ENCODE measurements around the gene ROR2.
"Not testable (repeated sequence)": the region's sequence is repeated elsewhere in the genome, so short reads cannot be mapped to it uniquely, and the experiment has no call there.

ROR2 gene

DNA sequence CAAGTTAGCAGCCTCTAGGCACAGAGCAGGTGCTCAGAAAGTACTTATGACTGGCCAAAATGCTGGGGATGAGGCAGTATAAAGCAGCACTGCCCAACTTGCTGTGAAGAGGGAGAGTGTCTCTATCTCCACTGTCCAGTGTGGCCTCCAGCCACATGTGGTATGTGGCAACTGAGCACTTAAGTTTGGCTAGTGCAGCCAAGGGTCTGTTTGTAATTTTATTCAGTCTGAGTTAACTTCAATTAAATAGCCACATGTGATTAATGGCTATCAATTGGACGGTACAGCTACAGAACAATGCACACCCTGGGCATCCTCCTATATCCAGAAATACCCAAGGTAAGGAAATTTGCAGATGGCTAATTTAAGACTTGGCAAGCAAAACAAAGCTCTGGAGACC is 26.9 kb downstream of the ROR2 start:
- no peak for DNase-seq

DNA sequence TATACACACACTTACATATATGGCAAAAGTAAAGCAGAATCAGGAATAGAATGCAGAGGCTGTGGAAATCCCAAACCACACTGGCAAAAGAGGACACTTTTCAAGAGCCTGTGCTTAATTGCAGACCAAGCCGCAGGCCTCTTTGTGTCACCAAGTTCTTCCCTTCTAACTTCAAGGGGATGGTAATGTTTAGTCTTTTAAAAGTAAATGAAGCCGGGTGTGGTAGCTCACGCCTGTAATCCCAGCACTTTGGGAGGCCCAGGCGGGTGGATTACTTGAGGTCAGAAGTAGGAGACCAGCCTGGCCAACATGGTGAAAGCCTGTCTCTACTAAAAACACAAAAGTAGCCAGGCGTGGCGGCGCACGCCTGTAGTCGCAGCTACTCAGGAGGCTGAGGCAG is 28.7 kb downstream of the ROR2 start:
- no peak for DNase-seq

DNA sequence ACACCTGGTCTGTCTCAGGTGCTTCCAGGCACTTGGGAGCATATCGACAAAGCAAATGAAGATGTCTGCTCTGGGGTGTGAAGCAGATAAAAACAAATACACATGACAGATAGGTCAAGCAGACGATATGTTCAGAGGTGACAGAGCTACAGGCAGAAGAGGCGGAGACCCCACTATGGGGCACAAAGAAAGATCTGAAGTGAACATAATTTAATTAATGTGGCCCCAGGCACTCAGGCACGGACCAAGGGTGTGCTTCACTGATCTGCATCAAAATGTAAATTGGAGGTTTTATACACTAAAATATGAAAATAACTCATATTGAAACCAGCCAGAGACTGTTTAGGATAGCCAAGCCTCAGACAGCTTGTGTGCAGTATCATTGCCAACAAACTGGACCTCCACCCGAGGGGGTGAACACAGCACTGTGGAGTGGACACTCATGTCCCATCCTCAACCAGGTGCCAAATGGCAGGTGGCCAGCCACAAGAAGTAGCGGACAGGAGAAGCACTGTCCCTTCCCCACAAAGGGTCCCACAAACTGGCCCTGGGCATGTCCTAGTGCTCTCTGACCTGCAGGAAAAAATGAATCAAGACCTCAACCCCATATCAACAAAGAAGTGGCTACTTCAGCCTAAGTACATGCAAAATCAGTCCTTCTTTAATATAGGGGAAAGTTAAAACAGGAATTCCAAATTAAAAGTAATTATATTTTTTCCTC is 29.2 kb downstream of the ROR2 start:
- DNase-seq: no peak

DNA sequence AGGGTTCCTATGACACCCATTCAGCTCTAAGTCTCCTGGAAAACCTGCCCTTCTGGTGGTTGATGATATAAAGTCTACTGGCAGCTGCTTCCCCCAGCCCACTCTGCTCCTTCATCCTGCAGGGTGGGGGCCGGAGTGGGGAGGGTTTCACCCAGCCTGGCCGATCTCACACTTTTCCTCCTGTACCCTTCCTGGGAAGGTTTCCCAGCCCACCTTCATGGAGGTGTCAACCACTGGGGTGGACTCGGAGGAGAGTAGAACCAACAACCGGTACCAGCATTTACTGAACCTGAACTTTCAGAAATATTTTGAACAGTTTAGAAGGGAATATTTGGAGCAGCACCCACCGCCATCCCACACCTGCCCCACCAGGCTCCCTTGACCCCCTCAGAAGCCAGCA is 30.4 kb downstream of the ROR2 start:
- no peak for DNase-seq

DNA sequence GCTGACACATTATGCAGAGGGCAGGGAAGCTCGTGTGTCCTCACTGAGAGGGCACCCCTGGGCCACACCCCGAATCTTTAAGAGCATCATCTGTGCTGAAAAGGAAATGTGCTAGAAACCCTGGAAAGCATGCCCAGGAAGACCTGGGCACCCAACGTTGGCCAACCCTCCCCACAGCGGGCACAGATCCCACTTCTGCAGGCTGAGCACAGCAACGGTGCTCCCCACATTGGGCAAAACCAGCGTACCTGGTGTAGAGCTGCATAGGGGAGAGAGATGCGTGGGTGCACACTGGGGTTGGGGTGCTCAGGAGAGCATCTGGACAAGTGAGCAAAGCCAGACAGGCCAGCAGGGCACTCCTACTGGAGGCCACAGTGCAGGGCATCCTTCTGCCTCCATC is 32.6 kb downstream of the ROR2 start:
- no peak for DNase-seq

DNA sequence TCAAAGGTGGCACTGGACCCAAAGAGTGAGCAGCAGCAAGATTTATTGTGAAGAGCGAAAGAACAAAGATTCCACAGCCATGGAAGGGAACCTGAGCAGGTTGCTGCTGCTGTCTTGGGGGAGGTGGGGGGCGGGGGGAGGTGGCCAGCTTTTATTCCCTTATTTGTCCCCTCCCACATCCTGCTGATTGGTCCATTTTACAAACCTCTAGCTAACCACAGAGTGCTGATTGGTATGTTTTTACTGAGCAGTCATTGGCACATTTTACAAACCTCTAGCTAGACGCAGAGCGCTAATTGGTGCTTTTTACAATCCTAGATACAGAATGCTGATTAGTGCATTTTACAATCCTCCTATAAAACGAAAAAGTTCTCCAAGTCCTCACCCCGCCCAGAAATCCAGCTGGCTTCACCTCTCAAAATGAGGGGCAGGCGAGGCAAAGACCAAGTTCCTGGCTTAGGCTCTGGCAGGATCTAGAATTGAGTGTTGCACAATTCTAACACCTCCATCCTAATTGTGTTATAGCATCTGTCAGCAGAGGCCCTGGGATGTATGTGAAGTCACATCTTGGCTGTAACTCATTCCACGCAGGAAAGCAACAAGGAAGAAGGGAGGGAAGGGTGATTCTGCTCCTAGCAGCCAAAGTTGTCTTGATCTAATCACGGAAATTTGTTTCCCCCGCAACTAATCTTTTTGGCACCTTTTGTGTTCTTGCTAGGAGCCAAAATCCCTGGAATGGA is 34.3 kb downstream of the ROR2 start:
- no peak for DNase-seq

DNA sequence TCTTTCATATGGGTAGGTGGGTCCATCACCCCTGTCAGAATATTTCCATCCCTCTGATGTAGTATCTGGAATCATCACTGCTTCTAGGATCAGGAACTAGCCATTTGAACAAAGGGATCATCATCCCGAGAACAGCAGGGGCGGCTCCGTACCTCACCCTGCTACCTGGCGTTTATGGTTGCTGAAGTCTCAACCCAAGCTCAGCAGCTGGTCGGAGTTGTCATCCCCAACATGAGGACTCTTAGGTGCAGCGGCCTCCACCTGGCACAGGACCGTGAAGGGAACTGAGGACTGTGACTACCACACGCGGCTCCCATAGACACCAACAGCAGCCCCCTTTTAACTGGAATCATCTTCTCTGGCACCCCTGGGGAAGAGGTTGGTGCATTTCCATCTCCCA is 35.1 kb downstream of the ROR2 start:
- DNase-seq: no peak

DNA sequence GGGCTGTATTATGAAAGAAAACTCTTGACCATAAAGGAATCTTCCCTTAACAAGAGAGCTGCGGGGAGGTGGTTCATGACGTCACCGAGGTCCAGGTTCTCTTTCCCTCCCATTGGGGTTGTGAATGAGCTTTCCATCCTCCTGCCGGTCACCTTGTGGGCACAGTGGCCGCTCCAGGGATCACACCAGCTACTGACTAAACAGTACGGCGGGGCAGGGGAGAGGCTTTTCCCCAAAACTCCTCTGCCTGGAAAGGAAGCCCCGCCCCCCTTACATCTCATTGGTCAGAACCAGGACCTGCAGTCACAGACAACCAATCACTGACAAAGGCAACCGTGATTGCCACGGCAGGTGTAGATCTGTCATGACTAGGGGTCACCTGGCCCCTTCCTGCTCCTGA is 35.6 kb downstream of the ROR2 start:
- DNase-seq: no peak

DNA sequence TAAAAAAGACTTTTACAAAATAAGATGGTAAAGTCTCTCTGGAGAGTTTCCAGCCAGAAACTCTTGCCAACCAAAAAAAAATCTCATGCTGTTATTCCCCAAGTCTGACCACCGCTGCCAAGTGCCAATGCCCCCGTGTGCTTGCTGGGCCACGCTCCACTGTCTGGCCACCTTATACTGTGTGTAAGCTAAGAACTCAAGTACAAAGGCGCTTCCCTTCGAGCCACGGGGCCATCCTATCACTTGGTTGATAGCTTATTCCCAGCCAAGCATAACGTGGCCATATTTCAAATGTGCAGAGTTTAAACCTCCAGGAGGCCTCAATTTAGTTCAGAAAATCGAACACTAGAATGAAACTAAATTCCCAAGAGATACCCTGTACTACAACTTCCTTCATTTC is 36.0 kb downstream of the ROR2 start:
- DNase-seq: no peak

DNA sequence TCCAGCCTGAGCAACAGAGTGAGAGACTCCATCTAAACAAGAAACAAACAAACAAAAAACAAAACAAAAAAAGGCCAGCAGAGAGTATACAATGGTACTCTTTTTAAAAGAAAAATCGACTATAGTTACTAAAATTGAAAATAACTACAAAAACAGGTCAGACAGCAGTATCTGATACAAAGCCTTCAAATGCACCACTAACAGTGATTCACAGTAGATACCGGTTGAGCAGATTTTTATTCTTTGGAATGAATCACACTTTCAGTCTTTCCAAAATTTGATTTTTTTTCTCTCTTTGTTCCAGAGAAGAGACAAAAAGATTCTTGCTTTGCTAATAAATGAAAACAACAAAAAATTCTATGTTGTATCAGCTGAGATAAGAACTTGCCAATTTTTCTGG is 36.9 kb downstream of the ROR2 start:
- no peak for DNase-seq

DNA sequence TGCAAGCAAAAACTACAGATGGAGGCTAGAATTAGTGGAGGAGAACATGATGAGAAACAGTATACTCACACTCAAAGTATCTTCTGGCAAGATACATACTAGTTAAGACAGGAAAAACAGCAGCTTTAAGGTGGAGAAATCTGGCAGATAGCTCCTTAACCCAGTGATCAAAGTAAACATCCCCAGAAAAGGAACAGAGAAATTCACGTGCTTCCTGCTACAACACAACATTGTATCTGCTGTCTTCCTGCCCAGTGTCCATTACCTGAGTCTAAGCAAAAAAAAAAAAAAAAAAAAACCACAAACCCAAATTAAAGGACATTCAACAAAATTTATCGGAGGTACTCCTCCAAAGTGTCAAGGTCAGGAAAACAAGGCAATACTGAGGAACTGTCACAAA is 38.4 kb downstream of the ROR2 start:
- DNase-seq: no peak

DNA sequence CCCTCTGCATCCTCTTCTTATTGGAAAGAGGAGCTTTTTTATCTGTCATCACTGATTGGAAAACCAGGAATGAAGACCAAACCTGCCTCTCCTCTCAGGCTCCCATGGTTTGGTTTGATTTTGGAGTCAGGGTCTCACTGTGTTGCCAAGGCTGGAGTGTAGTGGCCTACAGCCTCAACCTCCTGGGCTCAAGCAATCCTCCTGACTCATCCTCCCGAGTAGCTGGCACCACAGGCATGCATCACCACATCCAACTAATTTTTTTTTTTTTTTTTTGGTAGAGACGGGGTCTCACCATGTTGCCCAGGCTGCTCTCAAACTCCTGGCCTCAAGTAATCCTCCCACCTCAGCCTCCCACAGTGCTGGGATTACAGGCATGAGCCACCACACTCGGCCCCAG is 40.8 kb downstream of the ROR2 start:
- DNase-seq: not testable (repeated sequence)

DNA sequence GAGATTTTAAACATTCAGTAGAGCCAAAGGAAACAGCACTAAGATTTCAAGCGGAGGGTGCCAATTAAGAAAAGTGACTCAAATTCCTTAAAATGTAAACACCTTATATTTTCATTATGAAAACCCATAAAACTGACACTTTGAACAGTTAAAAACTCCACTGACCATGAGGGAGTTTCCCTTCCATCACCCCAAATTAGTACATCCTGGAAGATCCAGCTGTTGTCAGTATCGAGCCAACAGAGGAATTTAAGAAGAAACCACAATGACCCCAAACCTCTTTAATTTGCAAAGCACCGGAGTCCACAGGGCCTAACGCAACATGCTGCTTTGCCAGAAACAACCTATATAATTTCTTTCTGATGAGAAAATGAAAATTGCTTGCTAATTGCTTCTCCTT is 41.3 kb downstream of the ROR2 start:
- DNase-seq: no peak

DNA sequence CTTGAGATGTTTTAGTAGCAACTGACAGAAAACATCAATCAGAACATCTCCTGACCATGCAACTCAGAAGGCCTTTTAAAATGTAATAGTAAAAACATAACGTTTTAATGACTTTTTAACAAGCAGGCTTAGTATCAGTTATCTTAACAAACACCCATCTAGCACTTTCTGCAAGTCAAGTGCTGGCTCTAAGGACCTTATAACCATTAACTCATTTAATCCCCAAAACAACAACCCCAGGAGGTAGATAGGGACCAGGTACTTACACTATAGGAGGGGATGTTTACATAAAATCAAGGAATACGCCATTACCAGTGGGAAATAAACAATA is 41.8 kb downstream of the ROR2 start:
- DNase-seq: no peak

DNA sequence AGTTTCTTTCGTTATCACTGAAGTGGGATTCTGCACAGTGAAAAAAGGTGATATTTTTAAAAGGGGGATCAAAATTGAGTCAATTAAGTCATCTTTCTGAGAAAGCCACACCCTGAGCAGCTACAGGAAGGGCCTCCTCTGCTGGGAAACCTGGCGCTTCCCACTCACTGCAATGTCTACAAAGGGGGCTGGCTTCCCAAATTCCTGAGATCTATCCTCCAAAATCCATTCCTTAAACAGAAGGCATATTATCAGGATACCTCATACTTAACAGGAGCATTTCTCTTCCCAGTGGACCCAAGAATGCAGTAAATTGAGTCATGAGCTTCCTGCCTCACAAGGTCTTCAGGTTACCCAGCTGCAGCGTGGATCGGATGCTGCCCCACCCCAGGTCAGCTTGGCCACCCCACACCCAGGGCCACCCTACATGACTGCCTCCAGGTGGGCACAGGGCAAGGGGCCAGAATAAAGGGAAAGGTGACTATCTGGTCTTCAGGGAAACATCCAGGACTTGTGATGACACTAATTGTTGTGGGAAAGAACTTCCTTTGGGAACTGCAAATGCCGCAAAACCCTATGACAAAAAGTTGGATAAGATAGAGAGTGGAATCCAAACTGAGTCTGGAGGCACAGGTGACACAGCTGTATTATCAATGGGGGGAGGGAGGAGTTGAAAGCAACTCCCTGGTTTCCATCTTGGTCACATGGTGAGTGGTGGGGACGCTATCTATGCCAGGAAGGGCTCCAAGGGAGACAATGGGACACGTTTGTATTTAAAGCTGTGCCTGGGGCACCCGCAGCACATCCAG is 42.3 kb downstream of the ROR2 start:
- DNase-seq: no peak

DNA sequence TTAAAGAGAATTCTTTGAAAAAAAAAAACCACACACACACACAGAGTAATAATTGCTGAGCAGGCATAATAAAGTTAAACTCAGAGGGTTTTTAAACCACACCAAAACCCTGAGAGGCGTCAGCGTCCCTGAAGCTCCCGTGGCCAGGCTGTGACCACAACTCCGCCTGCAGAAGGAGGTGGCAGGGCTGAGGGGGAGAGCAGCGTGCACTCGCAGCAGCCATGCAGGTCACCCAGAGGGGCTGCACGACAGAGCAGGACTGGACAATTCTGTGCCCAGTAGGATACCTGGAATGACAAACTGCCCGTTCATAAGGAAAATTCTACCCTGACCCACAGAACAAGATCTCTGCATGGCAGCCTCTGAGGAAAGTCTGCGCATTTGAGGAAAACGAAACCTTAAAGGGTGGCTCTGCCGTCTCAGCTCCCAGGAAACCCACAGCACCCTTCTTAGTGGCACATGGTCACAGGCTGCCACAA is 44.0 kb downstream of the ROR2 start:
- DNase-seq: peak; percentile 52 to 81 (median 70)

DNA sequence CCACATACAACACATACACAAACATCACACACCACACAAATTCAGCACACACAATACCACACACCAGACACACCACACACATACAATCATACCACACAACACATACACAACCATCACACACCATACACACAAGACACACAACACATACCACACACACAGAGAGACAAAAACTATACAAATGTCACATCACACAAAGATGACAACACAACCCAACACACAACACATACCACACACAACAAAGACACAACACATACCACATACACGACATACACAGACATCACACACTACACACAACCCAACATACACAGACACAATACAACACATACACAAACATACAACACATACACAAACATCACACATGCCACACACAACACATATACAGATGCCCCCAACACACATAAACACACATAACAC is 44.8 kb downstream of the ROR2 start:
- DNase-seq: no peak

DNA sequence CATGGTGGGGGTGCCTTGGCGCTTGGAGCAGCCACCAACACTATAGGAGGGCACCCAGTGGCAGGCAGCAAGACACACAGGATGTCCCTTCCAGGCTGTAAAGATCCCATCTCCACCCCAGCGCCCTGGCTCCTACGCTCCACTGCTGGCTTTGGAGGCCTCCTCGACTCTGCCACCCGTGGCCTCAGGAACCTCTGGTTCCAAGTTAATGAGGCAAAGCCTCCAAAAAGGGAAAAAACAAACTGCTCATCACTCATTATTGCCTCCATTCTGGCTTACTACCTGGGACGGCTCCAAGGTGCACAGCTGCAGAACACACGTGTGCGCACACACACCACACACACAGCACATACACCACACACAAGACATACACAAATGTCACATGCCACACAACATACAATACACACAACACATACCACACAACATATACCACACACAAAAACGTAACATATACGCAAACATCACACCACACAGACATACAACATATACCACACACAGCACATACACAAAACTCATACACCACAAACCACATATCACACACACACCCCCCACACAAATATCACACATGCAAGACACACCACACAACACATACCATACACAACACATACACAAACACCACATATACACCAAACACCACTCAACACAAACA is 45.3 kb downstream of the ROR2 start:
- DNase-seq: no peak

DNA sequence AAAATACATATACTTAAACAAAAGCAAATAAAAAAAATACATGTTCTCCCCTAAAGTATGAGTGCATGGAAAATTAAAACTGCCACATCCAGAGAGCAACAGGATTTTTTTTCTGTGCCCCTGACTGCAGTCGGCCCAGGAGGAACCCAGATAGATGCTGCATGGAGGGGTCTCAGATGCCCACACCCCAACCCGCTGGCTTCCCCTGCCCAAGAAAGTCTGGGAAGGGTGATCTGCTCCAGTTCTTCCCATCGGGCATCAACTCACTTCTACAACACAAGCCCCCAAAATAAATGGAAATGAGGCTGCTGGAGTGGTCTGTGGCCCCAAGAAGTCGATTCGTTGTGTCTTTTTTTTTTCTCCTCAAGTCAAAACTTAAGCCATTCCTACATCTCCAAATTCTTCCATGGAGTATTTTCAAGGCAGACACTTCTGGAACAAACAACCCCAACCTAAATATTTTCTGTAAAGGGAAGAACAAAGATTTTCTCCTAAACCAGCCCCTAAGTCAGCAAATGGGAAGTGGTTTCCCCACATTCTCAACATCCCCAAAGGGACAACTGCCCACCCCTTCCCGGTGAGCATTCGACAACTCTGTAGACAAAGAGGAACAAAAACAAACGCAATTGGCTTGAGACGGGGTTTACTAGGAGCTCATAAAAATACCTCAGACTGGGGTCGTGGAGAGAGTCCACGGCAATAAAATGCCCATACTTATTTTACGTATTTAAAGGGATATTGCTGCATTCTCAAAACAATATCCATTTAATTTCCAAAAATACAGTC is 46.7 kb downstream of the ROR2 start:
- peak; percentile 77 to 88 (median 84) for DNase-seq

DNA sequence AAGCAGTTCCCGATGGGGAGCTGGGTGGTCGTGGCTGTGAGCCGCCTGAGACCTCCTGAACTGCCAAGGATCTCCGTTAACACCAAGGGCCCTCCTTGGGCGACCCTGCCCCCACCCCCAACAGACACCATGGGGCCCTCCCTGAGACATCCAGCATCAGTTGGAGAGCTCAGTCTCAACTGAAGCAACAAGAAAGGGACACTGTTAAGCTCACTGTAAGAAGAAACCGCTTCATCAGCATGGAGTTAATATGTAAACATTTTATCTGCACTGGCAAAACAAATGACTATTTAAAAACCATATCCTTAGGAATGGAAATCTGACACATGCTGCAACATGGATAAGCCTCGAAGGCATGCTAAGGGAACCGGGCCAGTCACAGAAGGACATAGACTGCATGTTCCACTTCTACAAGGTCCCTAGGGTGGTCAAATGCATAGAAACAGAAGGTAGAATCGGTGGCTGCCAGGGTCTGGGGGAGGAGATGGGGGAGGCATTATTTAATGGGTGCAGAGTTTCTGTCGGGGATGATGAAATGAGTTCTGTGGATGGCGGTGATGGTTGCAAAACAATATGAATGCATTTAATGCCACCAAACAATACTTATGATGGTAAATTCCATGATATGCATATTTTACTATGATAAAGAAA is 47.4 kb downstream of the ROR2 start:
- DNase-seq: no peak

DNA sequence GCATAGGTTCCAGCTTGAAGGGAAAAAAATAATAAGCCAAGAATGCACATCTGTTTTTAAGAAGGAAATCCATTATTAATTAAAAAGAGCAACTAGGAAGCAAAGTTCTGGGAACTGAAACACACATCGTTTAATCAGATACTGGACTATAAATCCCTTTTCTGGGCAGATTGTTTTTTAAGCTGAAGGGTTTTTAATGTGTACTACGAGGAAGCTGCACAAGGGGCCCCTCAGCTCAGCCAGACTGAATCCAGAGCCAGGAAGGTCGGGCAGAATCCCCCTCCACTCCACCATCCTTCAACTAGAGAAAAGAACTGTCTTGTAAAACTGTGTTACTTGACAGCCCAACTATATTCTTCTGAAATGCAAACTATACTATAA is 49.2 kb downstream of the ROR2 start:
- no peak for DNase-seq

All from suppressor macrophage (primary cell).